Activated T-helper 1 cell treated with anti-CD3 and anti-CD28 coated beads, Interleukin-12 subunit alpha, Interleukin-12 subunit beta, Interleukin-2, Interleukin-4 antibody, amounts not matched to agents 30 ng/mL and 10 ng/mL and 1 ng/mL, durations not matched to agents 14 hours and 24 hours and 36 hours (primary cell): Measurements from ENCODE around the gene CFHR3. TPM values are rescaled to one million over a fixed set of nuclear protein-coding genes. Genes with fewer than 3 reads are reported as not detected.
"Not testable (repeated sequence)": the region's sequence is repeated elsewhere in the genome, so short reads cannot be mapped to it uniquely, and the experiment has no call there.

Source experiments
- DNase-seq: peaks from one replicate; pipeline ENCODE4 v3.0.0; 2021; ENCODE audit warnings: low spot score
- H3K27ac Mint-ChIP-seq: one replicate; pipeline ENCODE4 v1.8.0; 2021; ENCODE audit warnings: mild to moderate bottlenecking, mixed read lengths
- H3K27me3 Mint-ChIP-seq: one replicate; pipeline ENCODE4 v1.8.0; 2022; ENCODE audit warnings: mild to moderate bottlenecking, moderate library complexity, mixed read lengths; ENCODE audit not compliant: insufficient read depth
- H3K36me3 Mint-ChIP-seq: one replicate; pipeline ENCODE4 v1.8.0; 2021; ENCODE audit warnings: low read depth, mixed read lengths
- H3K4me1 Mint-ChIP-seq: one replicate; pipeline ENCODE4 v1.8.0; 2021; ENCODE audit warnings: low read depth, mixed read lengths
- H3K4me3 Mint-ChIP-seq: one replicate; pipeline ENCODE4 v1.8.0; 2021; ENCODE audit warnings: mild to moderate bottlenecking, moderate library complexity, mixed read lengths
- H3K9me3 Mint-ChIP-seq: one replicate; pipeline ENCODE4 v1.8.0; 2021; ENCODE audit warnings: mixed read lengths
- intact Hi-C: fragments of 100-400 bp; cut with micrococcal nuclease; formaldehyde crosslinking; loops from one replicate; pipeline ENCODE4 v1.15.1; 2024
- total RNA-seq: library from RNA; stranded (reverse); gene quantifications from 2 replicates; pipeline ENCODE4 v1.2.3, GENCODE V29; 2022

CFHR3 gene
- total RNA-seq, 1 donor from 2014 or later, result not detected

GRCh38 chr1:196791252-196791651, 16.6 kb downstream of the CFHR3 start:
- H3K4me1 Mint-ChIP-seq, intact Hi-C loops, H3K4me3 Mint-ChIP-seq: not testable (repeated sequence)

GRCh38 chr1:196794103-196794502, 19.5 kb downstream of the CFHR3 start:
- H3K27me3 Mint-ChIP-seq, H3K4me1 Mint-ChIP-seq, intact Hi-C loops, H3K27ac Mint-ChIP-seq, DNase-seq, H3K9me3 Mint-ChIP-seq, H3K36me3 Mint-ChIP-seq, H3K4me3 Mint-ChIP-seq: not testable (repeated sequence)

More at GRCh38 chr1:196791252-196791651, 16.6 kb downstream of the CFHR3 start:
- H3K36me3 Mint-ChIP-seq, H3K27me3 Mint-ChIP-seq, DNase-seq, H3K27ac Mint-ChIP-seq, H3K9me3 Mint-ChIP-seq: not testable (repeated sequence)

DNA sequence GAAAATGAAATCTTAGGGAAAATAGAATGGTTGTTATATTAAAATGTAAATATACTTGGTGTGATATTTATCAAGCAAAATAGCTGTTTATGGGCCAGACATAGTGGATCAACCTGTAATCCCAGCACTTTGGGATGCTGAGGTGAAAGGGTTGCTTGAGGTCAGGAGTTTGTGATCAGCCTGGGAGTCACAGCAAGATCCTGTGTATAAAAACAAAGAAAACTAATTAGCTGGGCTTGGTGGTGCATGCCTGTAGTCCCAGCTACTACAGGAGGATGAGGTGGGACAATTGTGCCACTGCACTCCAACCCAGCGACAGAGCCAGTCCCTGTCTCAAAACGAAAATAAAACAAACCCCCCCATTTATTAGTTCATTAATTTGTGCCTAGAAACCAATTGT, 23.3 kb downstream of the CFHR3 start:
- Mint-ChIP-seq H3K4me3 (no peak overlapping the region), H3K27ac (no peak overlapping the region), H3K4me1 (no peaks in the 10 kb centered on the region), H3K36me3 (no peaks in the 10 kb centered on the region), H3K9me3 (no peaks in the 10 kb centered on the region), H3K27me3 (no peaks in the 10 kb centered on the region)
- intact Hi-C loops, result no loop called here
- DNase-seq, result no peak

- intact Hi-C loops, result loop anchor here (10.0 kb wide), 1 partner anchor 153 kb away; no protein-coding TSS in a partner anchor
These were observed 27.3 kb downstream of the CFHR3 start for GRCh38 chr1:196801920-196802319.

DNA sequence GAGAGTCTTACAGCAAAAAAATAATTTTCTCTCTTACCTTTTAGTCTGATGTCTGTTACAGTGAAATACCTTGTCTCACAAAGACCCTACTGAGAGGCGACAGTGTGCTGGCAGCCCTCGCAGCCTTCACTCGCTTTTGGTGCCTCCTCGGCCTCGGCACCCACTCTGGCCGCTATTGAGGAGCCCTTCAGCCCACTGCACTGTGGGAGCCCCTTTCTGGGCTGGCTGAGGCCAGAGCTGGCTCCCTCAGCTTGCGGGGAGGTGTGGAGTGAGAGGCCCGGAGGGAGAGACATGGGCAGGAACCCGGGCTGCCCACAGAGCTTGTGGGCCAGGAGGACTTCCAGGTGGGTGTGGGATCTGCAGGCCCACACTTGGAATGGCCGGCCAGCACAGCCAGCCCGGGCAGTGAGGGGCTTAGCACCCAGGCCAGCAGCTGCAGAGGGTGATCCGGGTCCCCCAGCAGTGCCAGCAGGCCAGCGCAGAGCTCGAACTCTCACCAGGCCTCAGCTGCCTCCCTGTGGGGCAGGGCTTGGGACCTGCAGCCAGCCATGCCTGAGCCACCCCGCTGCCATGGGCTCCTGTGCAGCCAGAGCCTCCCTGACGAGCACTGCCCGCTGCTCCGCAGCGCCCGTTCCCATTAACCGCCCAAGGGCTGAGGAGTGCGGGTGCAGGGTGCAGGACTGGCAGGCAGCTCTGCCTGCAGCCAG, 34.0 kb downstream of the CFHR3 start:
- no peak overlapping the region for H3K4me3 Mint-ChIP-seq
- no peaks in the 10 kb centered on the region for H3K36me3 Mint-ChIP-seq
- DNase-seq, result no peak

More at GRCh38 chr1:196801920-196802319, 27.3 kb downstream of the CFHR3 start:
- not testable (repeated sequence) for H3K4me3 Mint-ChIP-seq, H3K27ac Mint-ChIP-seq, H3K36me3 Mint-ChIP-seq, H3K27me3 Mint-ChIP-seq, DNase-seq, H3K4me1 Mint-ChIP-seq, H3K9me3 Mint-ChIP-seq

GRCh38 chr1:196817442-196817841, 42.8 kb downstream of the CFHR3 start:
- H3K27ac Mint-ChIP-seq, H3K36me3 Mint-ChIP-seq, H3K9me3 Mint-ChIP-seq, intact Hi-C loops, DNase-seq, H3K4me3 Mint-ChIP-seq, H3K27me3 Mint-ChIP-seq, H3K4me1 Mint-ChIP-seq: not testable (repeated sequence)

More for the DNA sequence above, 34.0 kb downstream of the CFHR3 start:
- H3K4me1 Mint-ChIP-seq, result no peaks in the 10 kb centered on the region
- intact Hi-C loops, result loop anchor here (10.0 kb wide), 1 partner anchor 146 kb away; no protein-coding TSS in a partner anchor
- H3K27ac Mint-ChIP-seq, result no peak overlapping the region
- H3K27me3 Mint-ChIP-seq, result no peaks in the 10 kb centered on the region
- H3K9me3 Mint-ChIP-seq, result no peaks in the 10 kb centered on the region

- H3K9me3 Mint-ChIP-seq, H3K27ac Mint-ChIP-seq, H3K4me3 Mint-ChIP-seq, DNase-seq, H3K27me3 Mint-ChIP-seq, intact Hi-C loops, H3K4me1 Mint-ChIP-seq, H3K36me3 Mint-ChIP-seq: not testable (repeated sequence)
These were observed 44.9 kb downstream of the CFHR3 start, which contains the start of gene CFHR1 for GRCh38 chr1:196819531-196819930. Gene CFHR1, plus strand, starts transcription at chr1:196819731. Its CDS starts 114 bp downstream, at chr1:196819845.

DNA sequence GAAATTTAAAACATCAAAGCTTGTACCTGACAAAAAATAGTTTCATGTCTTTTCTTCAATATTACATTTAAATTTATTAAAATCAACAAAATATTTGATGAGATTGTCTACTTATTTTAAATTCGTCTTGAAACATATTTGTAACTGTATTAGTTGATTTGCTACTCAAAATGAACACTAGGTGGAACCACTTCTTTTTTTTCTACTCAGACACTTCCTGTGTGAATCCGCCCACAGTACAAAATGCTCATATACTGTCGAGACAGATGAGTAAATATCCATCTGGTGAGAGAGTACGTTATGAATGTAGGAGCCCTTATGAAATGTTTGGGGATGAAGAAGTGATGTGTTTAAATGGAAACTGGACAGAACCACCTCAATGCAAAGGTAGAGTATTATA, 53.2 kb downstream of the CFHR3 start:
- intact Hi-C loops, H3K4me3 Mint-ChIP-seq, H3K27ac Mint-ChIP-seq: not testable (repeated sequence)

More for the DNA sequence above, 53.2 kb downstream of the CFHR3 start:
- not testable (repeated sequence) for H3K27me3 Mint-ChIP-seq, H3K36me3 Mint-ChIP-seq, H3K4me1 Mint-ChIP-seq, DNase-seq, H3K9me3 Mint-ChIP-seq

Other genes with a start within 250 kb of the CFHR3 start
- not detected in 2 replicates for gene KCNT2, start 166.4 kb upstream of the CFHR3 start, total RNA-seq
- 0.42 and 0.54 TPM in 2 replicates for gene CFH, start 122.8 kb upstream of the CFHR3 start, total RNA-seq
- not detected in 2 replicates for gene CFHR1, start 44.9 kb downstream of the CFHR3 start, total RNA-seq
- gene CFHR4, start 113.2 kb downstream of the CFHR3 start, total RNA-seq, result not detected in 2 replicates
- gene CFHR2, start 168.9 kb downstream of the CFHR3 start, total RNA-seq, result not detected in 2 replicates
- gene CFHR5, start 202.7 kb downstream of the CFHR3 start, total RNA-seq, result not detected in 2 replicates